Measurements from ENCODE around the gene ALDH1L2.

The ALDH1L2 gene

GRCh38 chr12:105084251-105085250, at the start of gene ALDH1L2:
Gene ALDH1L2, minus strand, starts transcription at chr12:105084458. Its CDS starts 22 bp downstream, at chr12:105084436.
- peaks cover 9% of the 10 kb centered on the region for H3K27me3 ChIP-seq (ENCODE audit: control insufficient read depth, insufficient read depth, low read length)
- H3K9me3 ChIP-seq (ENCODE audit: control insufficient read depth, insufficient read depth, low read length) = no peaks in the 10 kb centered on the region
- no peaks in the 10 kb centered on the region for H3K36me3 ChIP-seq (ENCODE audit: control insufficient read depth, insufficient read depth, low read length)
- peak within 1 kb of the TSS; percentile 84 for H3K4me3 ChIP-seq (ENCODE audit: low read depth, low read length)
- H3K9ac ChIP-seq (ENCODE audit: low read depth, low read length) = peak within 1 kb of the TSS; percentile 62
- peaks cover 7% of the 10 kb centered on the region for H3K4me1 ChIP-seq (ENCODE audit: control insufficient read depth, insufficient read depth, low read length)

DNA sequence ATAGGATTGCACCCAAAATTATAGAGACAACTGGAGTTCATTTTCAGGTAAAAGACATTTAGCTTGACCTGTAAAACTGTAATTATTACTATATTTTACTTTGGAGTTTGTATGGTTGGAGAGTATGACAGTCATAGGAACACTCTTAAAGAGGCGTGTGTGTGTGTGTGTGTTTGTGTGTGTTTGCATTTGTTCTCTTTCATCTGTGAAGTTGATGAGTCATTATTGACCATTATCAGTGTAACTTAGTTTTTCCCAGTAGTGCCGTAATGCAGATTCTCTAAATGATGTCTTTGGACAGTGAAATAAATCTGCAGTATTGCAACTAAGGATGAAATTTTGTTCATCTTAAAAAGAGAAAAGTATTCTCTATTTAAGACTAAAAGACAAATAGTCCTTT, 36.3 kb upstream of the ALDH1L2 start:
- no peak overlapping the region for H3K9ac ChIP-seq (ENCODE audit: low read depth, low read length)
- no peaks in the 10 kb centered on the region for H3K27me3 ChIP-seq (ENCODE audit: control insufficient read depth, insufficient read depth, low read length)
- no peak overlapping the region for H3K4me3 ChIP-seq (ENCODE audit: low read depth, low read length)
- H3K4me1 ChIP-seq (ENCODE audit: control insufficient read depth, insufficient read depth, low read length) = no peaks in the 10 kb centered on the region
- no peaks in the 10 kb centered on the region for H3K9me3 ChIP-seq (ENCODE audit: control insufficient read depth, insufficient read depth, low read length)
- H3K36me3 ChIP-seq (ENCODE audit: control insufficient read depth, insufficient read depth, low read length) = peaks cover 10% of the 10 kb centered on the region

GRCh38 chr12:105116969-105117368, 32.7 kb upstream of the ALDH1L2 start:
- Histone ChIP-seq H3K9me3 (ENCODE audit: control insufficient read depth, insufficient read depth, low read length) (no peaks in the 10 kb centered on the region), H3K9ac (ENCODE audit: low read depth, low read length) (no peak overlapping the region), H3K36me3 (ENCODE audit: control insufficient read depth, insufficient read depth, low read length) (peaks cover 3% of the 10 kb centered on the region), H3K27me3 (ENCODE audit: control insufficient read depth, insufficient read depth, low read length) (no peaks in the 10 kb centered on the region), H3K4me3 (ENCODE audit: low read depth, low read length) (no peak overlapping the region), H3K4me1 (ENCODE audit: control insufficient read depth, insufficient read depth, low read length) (no peaks in the 10 kb centered on the region)

DNA sequence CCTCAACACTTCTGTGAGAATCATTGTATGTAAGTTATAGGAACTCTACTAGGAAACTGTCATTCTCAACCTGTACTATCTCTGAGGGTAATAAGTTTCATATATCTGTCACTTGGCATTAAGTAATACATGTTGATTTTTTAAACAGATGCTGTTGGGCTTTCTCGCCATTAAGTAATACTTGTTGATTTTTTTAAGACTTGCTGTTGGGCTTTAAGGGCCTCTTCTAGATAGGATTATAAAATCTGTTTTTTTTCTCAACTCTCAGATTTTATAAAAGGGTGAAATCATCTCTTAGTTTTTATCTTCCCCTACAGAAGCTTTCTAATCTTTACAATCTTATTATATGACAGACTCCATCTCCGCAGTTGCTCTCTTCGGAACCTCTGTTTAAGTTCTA, 28.8 kb upstream of the ALDH1L2 start:
- peaks cover 3% of the 10 kb centered on the region for H3K36me3 ChIP-seq (ENCODE audit: control insufficient read depth, insufficient read depth, low read length)
- peaks cover 11% of the 10 kb centered on the region for H3K4me1 ChIP-seq (ENCODE audit: control insufficient read depth, insufficient read depth, low read length)
- H3K27me3 ChIP-seq (ENCODE audit: control insufficient read depth, insufficient read depth, low read length) = no peaks in the 10 kb centered on the region
- H3K9ac ChIP-seq (ENCODE audit: low read depth, low read length) = no peak overlapping the region
- no peaks in the 10 kb centered on the region for H3K9me3 ChIP-seq (ENCODE audit: control insufficient read depth, insufficient read depth, low read length)
- H3K4me3 ChIP-seq (ENCODE audit: low read depth, low read length) = no peak overlapping the region

DNA sequence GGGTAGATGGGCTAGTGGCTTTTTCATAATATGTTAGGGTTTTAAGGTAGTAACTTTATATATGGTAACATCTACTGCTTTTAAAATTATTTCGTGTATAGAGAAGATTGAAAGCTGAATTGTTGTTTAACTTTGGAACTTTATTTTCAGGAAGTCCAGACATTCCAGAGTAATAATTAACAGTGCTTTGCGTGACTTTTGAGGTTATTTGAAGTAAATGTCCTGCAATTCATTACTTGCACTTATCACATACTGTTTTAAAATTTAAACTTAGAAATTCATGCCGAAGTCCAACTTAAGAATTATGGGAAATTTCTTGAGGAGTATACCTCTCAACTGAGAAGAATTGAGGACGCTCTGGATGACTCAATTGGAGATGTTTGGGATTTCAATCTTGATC, 26.6 kb upstream of the ALDH1L2 start:
- H3K36me3 ChIP-seq (ENCODE audit: control insufficient read depth, insufficient read depth, low read length) = no peaks in the 10 kb centered on the region
- peaks cover 3% of the 10 kb centered on the region for H3K27me3 ChIP-seq (ENCODE audit: control insufficient read depth, insufficient read depth, low read length)
- H3K4me1 ChIP-seq (ENCODE audit: control insufficient read depth, insufficient read depth, low read length) = peaks cover 11% of the 10 kb centered on the region
- H3K4me3 ChIP-seq (ENCODE audit: low read depth, low read length) = peak overlapping the region; percentile 94
- H3K9me3 ChIP-seq (ENCODE audit: control insufficient read depth, insufficient read depth, low read length) = no peaks in the 10 kb centered on the region
- no peak overlapping the region for H3K9ac ChIP-seq (ENCODE audit: low read depth, low read length)

DNA sequence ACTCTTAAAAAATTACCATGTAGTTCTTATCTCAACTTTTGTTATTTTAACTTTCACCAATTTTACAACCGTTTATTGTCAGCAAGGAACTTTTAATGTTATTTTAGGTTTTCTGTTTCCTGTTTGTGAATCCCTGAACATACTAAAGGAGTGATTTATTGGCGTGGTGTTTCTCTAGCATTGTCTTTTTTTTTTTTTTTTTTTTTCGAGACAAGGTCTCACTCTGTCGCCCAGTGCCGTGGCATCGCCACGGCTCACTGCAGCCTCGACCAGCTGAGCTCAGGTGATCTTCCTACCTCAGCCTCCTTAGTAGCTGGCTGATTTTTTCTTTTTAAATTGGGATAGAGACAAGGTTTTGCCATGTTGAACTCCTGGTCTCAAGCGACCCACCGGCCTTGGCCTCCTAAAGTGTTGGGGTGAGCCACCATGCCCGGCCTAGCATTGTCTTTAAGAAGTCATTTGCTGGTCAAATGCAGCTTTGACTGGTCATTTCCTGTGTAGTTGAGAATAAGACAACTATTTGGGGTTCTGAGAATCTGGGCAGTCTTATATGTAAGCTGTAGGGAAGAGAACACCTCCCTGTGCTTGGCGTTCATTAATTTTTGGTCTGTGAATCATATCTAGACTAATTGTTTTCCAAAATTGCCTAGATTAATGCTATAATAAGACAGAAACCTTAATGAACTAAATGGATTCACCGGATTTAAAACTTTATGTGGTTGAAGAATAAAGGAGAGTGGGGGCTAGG, 25.4 kb upstream of the ALDH1L2 start:
- H3K9ac ChIP-seq (ENCODE audit: low read depth, low read length) = no peak overlapping the region
- peak overlapping the region; percentile 94 for H3K4me3 ChIP-seq (ENCODE audit: low read depth, low read length)
- no peaks in the 10 kb centered on the region for H3K9me3 ChIP-seq (ENCODE audit: control insufficient read depth, insufficient read depth, low read length)
- peaks cover 11% of the 10 kb centered on the region for H3K4me1 ChIP-seq (ENCODE audit: control insufficient read depth, insufficient read depth, low read length)
- no peaks in the 10 kb centered on the region for H3K36me3 ChIP-seq (ENCODE audit: control insufficient read depth, insufficient read depth, low read length)
- peaks cover 3% of the 10 kb centered on the region for H3K27me3 ChIP-seq (ENCODE audit: control insufficient read depth, insufficient read depth, low read length)

- H3K4me3 ChIP-seq (ENCODE audit: low read depth, low read length) = peak within 1 kb of the TSS; percentile 94
Measured at GRCh38 chr12:105107494-105108371, 23.5 kb upstream of the ALDH1L2 start, which contains the start of gene WASHC4. Gene WASHC4, plus strand, starts transcription at chr12:105107731. Its CDS starts 70 bp downstream, at chr12:105107801.

DNA sequence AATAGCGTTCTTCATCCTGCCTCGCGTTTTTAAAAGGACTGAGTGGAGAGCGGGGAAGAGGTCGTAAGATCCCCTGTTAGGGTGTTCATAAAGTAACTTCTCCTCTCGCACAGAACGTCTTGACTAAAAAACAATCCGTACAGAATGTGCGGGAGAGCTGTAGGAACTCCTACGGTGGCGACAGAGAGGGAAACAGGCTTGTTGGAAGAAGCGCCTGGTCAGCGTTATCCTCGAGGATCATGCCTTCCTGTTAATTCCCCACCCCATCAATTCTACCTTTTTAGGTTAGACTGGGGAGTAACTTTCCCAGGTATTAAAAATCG, 22.9 kb upstream of the ALDH1L2 start:
- peak overlapping the region; percentile 94 for H3K4me3 ChIP-seq (ENCODE audit: low read depth, low read length)
- no peaks in the 10 kb centered on the region for H3K36me3 ChIP-seq (ENCODE audit: control insufficient read depth, insufficient read depth, low read length)
- H3K4me1 ChIP-seq (ENCODE audit: control insufficient read depth, insufficient read depth, low read length) = peaks cover 11% of the 10 kb centered on the region
- peak overlapping the region; percentile 57 for H3K9ac ChIP-seq (ENCODE audit: low read depth, low read length)
- H3K9me3 ChIP-seq (ENCODE audit: control insufficient read depth, insufficient read depth, low read length) = no peaks in the 10 kb centered on the region
- H3K27me3 ChIP-seq (ENCODE audit: control insufficient read depth, insufficient read depth, low read length) = peaks cover 3% of the 10 kb centered on the region

More at GRCh38 chr12:105107494-105108371, 23.5 kb upstream of the ALDH1L2 start, which contains the start of gene WASHC4:
- Histone ChIP-seq H3K9ac (ENCODE audit: low read depth, low read length) (peak within 1 kb of the TSS; percentile 77), H3K36me3 (ENCODE audit: control insufficient read depth, insufficient read depth, low read length) (no peaks in the 10 kb centered on the region), H3K4me1 (ENCODE audit: control insufficient read depth, insufficient read depth, low read length) (peaks cover 11% of the 10 kb centered on the region), H3K9me3 (ENCODE audit: control insufficient read depth, insufficient read depth, low read length) (no peaks in the 10 kb centered on the region), H3K27me3 (ENCODE audit: control insufficient read depth, insufficient read depth, low read length) (peaks cover 3% of the 10 kb centered on the region)

- Histone ChIP-seq H3K36me3 (ENCODE audit: control insufficient read depth, insufficient read depth, low read length) (no peaks in the 10 kb centered on the region), H3K9me3 (ENCODE audit: control insufficient read depth, insufficient read depth, low read length) (no peaks in the 10 kb centered on the region), H3K27me3 (ENCODE audit: control insufficient read depth, insufficient read depth, low read length) (peaks cover 3% of the 10 kb centered on the region), H3K9ac (ENCODE audit: low read depth, low read length) (no peak overlapping the region), H3K4me3 (ENCODE audit: low read depth, low read length) (peak overlapping the region; percentile 94), H3K4me1 (ENCODE audit: control insufficient read depth, insufficient read depth, low read length) (peaks cover 11% of the 10 kb centered on the region)
Measured at GRCh38 chr12:105106621-105107020, 22.4 kb upstream of the ALDH1L2 start.

GRCh38 chr12:105104762-105105161, 20.5 kb upstream of the ALDH1L2 start:
- H3K9me3 ChIP-seq (ENCODE audit: control insufficient read depth, insufficient read depth, low read length) = no peaks in the 10 kb centered on the region
- no peaks in the 10 kb centered on the region for H3K4me1 ChIP-seq (ENCODE audit: control insufficient read depth, insufficient read depth, low read length)
- no peak overlapping the region for H3K4me3 ChIP-seq (ENCODE audit: low read depth, low read length)
- H3K9ac ChIP-seq (ENCODE audit: low read depth, low read length) = no peak overlapping the region
- H3K36me3 ChIP-seq (ENCODE audit: control insufficient read depth, insufficient read depth, low read length) = no peaks in the 10 kb centered on the region
- peaks cover 3% of the 10 kb centered on the region for H3K27me3 ChIP-seq (ENCODE audit: control insufficient read depth, insufficient read depth, low read length)

- Histone ChIP-seq H3K27me3 (ENCODE audit: control insufficient read depth, insufficient read depth, low read length) (peaks cover 3% of the 10 kb centered on the region), H3K4me1 (ENCODE audit: control insufficient read depth, insufficient read depth, low read length) (no peaks in the 10 kb centered on the region), H3K9me3 (ENCODE audit: control insufficient read depth, insufficient read depth, low read length) (no peaks in the 10 kb centered on the region), H3K4me3 (ENCODE audit: low read depth, low read length) (no peak overlapping the region), H3K9ac (ENCODE audit: low read depth, low read length) (no peak overlapping the region), H3K36me3 (ENCODE audit: control insufficient read depth, insufficient read depth, low read length) (no peaks in the 10 kb centered on the region)
Measured at GRCh38 chr12:105102673-105103072, 18.4 kb upstream of the ALDH1L2 start.

All from iPS-15b (cell line).